ENCODE measurements around the gene RGS14.
"Not testable (repeated sequence)": the region's sequence is repeated elsewhere in the genome, so short reads cannot be mapped to it uniquely, and the experiment has no call there.

The RGS14 gene

DNA sequence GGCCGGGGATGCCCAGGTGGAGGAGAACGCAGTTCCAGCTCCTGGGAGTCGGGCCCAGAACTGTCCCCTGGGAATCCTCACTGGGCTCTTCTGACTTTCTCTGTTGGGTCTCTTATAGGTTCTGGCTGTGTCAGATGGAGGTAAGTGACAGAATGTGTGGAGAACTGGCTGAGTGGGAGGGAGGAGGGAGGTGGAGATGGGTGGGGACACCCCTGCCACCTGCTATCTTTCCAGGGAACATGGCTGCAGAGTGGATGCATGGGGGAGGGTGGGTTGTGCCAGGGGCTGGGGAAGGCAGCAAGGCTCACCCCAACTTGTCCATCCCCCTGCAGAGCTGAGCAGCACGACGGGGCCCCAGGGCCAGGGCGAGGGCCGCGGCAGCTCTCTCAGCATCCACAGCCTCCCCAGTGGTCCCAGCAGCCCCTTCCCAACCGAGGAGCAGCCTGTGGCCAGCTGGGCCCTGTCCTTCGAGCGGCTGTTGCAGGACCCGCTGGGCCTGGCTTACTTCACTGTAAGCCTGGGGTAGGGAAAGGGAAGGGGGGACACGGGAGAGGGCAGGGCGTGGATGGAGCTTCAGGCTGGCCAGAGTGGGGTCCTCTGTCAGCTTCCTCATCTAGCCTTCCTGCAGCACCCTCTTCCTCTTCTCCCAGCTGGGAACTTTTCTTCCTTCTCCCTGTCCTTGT lies 8.3 kb downstream of the RGS14 start:
- DNase-seq, result no peak

DNA sequence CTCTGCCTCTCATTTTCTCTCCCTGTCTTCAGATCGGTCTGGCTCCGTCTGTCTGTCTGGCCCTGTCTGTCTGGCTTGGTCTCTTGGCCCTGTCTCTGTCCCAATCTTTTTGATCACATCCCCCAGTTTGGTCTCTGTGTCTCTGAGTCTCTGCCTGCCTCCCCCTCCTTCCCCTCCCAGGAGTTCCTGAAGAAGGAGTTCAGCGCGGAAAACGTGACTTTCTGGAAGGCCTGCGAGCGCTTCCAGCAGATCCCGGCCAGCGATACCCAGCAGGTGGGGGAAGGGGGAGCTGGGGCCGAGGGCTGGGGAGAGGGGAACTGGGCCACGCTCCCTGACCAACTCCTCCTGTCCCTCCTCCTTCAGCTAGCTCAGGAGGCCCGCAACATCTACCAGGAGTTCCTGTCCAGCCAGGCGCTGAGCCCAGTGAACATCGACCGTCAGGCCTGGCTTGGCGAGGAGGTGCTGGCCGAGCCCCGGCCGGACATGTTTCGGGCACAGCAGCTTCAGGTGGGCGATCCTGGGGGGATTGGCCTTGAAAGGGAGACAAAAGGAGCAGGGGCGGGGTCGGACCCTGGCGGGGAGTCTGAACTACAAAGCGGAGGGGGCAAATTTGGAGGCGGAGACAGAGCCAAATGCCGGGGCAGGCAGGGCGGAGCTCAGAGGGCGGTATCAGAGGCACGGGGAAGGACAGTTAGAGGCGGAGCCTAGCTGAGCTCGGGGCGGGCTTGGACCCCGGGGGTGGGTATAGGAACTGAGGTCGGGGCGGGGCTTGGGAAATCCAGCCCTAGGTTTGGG lies 9.0 kb downstream of the RGS14 start:
- DNase-seq, result no peak

DNA sequence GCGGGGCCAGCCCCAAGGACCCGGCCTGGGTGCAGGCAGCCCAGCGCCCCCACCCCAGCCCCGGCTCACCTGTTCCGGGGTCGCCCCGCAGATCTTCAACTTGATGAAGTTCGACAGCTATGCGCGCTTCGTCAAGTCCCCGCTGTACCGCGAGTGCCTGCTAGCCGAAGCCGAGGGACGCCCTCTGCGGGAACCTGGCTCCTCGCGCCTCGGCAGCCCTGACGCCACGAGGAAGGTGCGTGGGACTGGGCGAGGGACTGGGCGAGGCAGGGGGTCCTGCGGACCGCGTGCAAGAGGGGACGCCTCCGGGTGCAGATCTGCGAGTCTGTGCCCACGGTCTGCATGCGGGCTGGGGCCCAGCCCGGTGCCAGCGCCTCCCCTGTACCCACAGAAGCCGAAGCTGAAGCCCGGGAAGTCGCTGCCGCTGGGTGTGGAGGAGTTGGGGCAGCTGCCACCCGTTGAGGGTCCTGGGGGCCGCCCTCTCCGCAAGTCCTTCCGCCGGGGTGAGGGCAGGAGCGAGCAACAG lies 9.7 kb downstream of the RGS14 start:
- no peak for DNase-seq

DNA sequence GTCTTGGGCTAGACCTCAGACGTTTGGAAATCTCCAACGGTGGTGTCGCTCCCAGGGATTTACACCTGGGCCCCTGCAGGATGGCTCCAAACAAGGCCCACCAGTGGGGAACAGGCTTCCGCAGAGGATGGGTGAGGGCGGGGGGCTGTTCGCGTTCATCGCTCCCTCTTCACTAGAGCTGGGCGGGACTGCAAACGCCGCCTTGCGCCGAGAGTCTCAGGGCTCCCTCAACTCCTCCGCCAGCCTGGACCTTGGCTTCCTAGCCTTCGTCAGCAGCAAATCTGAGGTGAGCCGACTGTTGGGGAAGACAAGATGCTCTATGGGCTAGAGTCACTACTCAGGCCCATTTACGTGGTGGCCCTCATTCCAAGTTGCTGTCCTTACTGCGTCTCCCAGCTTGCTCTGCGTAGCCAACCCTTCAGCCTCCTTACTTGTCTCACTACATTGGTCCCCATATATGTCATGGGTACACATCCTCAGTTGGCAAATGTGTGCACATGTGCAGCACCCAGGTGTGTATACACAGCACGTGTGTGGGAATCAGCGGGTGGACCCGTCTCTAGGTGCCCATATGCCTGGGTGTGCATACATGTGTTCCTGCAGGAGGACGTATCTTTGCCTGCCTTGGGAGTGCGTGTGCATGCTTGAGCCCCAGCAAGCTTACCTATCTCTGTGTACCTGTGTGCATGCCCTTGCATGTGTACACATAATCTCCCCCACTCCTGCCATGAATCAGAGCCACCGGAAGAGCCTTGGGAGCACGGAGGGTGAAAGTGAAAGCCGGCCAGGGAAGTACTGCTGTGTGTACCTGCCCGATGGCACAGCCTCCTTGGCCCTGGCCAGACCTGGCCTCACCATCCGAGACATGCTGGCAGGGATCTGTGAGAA lies 10.5 kb downstream of the RGS14 start:
- no peak for DNase-seq

DNA sequence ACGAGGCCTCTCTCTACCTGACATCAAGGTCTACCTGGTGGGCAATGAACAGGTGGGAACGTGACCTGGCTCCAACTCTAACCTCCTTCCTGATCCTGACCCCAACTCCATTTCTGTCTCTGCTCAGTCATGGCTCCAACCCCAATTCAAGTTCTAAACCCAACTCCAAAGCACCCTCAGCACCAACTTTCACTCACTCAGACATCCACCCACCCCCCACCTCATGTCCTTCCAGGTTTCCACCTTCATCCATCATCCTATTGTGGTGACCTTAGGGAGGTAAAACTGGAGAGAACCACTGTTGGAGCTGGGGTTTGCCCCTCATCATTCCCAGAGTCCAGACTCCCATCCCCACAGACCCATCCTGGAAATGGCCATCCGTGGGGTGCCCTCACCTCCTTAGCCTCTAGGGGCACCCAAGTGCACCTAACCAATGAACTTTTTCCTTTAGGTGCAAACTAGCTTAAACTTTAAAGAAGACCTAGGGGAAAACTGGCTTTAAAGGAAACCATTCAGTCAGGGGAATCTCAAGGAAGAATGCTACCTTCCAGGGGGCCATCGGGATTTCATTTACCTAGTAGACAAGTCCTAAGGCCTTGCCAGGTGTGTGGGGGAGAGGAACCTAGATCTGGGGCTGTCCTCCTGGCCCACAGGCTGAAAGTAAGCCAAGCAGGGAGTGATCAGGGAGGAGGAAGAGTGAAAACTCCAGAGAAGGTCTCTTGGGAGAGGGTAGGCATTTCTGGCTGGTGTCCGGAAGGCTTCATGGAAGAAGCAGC lies 11.3 kb downstream of the RGS14 start:
- peak; percentile 51 to 64 (median 54) for DNase-seq

DNA sequence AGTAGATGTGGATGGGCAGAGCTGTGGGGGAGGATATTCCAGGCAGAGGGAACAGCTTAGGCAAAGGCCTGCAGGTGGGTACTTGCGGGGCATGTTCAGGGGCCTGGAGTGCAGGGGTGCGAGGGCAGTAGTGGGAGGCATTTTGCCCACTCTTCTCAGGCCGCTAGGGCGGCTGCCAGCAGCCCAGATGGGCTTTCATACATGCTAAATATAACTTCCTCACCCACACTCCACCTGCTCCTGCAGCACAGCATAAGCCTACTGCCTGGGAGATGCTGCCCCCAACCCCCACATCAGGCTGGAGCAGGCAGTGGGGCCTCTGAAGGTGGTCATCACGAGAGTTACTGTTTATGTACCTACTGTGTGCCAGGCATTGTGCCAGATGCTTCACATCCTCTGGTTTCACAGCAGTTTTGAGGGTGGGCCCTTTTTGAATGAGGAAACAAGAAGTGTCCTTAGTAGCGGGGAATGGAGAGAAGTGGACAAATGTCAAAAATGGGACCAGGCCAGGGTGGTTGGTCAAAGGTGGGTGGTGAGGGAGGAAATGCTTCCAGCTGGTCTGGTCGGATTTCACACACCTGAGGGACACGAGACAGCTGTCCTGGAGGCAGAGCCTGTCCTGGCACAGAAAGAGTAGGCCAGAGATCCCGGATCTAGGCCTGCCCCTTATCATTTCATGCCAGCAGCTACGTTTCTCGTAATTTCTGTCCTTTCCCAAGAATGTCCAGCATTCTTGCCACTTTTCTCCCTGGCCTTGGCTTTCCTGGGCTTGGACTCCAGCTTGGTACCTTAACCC lies 12.1 kb downstream of the RGS14 start:
- no peak for DNase-seq

DNA sequence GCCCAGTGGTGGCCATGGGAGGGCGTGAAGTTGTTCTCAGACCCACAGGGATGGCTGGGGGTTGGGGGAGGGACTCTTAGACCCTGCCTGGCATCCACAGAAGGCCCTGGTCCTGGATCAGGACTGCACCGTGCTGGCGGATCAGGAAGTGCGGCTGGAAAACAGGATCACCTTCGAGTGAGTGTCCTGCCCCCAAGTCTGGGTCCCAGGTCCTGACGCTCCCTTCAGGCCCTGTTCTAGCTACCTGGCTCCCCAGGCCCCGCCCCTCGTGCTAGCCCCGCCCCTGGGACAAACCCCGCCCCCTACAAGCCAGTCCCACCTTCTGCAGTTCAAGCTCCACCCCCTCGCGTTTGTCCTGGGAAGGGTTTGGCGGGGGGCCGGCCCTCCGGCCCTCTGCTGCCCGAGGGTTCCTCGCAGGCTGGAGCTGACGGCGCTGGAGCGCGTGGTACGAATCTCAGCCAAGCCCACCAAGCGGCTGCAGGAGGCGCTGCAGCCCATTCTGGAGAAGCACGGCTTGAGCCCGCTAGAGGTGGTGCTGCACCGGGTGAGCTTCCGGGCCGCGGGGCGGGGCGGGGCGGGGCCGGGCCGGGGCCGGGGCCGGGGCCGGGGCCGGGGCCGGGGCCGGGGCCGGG lies 12.9 kb downstream of the RGS14 start:
- DNase-seq, result peak; percentile 64 to 77 (median 65)

DNA sequence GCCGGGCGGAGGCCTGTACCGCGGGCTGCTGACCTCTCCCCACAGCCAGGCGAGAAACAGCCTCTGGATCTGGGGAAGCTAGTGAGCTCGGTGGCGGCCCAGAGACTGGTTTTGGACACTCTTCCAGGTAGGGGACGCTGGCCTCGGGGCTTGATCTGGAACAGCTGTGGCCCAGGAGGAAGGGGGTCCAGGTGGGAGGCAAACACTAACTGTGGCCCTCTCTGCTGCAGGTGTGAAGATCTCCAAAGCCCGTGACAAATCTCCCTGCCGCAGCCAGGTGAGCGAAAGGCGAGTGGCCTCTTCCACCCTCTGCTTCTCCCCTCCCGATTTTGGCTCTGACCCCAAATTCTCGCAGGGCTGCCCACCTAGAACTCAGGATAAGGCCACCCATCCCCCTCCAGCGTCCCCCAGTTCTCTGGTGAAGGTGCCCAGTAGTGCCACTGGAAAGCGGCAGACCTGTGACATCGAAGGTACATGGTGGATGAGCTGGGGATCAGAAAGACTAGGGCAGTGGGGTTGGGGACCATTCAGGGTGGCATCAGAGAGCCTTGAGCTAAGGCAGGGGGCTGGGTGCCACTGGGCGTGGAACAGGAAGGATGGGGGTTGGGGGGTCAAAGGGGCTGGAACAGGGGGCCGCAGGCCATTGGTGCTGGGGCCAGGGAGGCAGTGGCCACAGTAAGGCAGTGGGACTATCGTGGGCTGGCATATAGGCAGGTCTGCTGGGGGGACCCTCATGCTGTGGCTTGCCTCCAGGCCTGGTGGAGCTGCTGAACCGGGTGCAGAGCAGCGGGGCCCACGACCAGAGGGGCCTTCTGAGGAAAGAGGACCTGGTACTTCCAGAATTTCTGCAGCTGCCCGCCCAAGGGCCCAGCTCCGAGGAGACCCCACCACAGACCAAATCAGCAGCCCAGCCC lies 13.7 kb downstream of the RGS14 start:
- no peak for DNase-seq

DNA sequence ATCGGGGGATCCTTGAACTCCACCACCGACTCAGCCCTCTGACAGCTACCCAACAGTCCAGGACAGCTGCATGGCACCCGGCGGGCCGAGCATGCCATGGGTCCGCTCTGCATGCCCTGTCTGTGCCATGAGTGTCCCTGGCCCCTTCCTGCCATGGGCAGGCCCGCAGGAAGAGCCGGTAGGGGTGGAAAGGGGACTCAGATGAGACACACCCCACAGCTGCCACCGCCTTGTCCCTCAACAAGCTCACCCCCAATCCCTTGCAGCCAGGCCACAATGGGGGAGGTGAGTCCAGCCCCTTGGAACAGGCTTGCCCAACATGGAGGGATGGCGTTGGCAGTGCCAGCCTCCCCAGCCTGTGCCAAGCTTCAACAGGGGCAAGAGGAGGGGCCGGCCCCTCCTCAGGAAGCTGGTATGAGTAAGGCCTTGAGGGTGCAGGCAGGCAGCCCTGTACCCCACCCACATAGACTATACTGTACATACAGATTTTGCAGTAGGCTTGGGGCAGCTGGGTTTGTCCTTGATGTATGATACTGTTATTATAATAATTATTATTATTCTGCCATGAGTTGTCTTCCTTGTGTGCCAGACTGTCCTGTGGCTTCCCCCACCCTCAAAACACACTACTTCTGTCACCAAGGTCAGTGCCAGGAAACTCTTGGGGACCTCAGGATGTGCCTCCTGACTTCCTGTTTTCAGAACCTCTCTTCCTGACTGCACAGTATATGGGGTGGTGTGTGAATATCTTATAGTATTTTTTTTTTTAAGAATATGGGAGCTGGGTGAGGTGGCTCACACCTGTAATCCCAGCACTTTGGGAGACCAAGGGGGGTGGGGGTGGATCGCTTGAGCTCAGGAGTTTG lies 14.5 kb downstream of the RGS14 start:
- DNase-seq, result peak in 1 of 3 donors; percentile 48

DNA sequence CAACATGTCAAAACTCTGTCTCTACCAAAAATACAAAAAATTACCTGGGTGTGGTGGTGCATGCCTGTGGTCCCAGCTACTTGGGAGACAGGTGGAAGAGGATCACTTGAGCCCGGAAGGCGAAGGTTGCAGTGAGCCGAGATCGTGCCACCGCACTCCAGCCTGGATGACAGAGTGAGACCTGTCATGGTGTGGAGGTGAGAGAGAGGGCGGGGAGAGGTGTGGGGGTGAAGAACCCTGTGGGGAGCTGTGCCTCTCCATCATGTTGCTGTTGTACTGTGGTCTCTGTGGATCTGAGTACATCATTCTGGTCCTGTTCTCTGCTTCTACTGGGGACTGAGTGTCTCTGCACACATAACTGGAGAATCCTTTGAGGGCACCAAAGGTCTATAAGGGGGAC lies 15.2 kb downstream of the RGS14 start:
- DNase-seq, result no peak

DNA sequence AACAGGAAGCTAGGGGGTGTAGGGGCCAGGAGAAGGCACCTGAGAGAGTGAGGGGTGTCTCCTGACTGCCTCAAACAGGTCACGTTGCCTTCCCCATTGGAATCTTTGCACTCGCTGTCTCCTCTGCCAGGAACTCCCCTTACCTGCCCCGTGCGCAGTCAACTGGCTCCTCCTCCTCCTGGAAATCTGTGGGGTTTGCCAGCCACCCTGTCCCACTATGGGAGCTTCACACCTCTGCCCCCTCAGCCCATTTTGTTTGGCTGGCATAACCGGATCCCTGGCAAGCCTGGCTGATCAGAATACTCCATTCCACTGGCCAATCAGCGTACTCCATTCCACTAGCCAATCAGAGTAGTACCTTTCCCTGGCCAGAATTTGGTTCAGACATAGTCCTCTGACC lies 16.1 kb downstream of the RGS14 start:
- no peak for DNase-seq

DNA sequence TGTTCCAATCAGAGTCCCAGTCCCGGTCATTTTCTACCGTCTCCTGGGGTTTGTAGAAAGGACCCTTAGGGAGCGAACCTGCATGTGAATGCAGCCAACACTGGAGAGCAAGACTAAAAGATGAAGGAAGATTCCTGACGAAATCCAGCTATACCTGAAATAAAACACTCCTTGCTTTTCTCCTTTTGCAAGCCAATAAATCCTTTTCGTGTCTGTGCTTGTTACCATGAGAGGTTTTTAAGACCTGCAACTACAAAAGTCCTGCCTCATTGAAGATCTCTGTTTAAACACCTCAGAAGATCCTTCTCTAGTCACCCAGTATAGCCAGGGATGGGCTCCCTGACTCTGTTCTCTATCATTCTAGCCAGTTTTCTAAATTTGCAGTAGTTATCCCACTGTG lies 16.5 kb downstream of the RGS14 start:
- DNase-seq, result no peak

DNA sequence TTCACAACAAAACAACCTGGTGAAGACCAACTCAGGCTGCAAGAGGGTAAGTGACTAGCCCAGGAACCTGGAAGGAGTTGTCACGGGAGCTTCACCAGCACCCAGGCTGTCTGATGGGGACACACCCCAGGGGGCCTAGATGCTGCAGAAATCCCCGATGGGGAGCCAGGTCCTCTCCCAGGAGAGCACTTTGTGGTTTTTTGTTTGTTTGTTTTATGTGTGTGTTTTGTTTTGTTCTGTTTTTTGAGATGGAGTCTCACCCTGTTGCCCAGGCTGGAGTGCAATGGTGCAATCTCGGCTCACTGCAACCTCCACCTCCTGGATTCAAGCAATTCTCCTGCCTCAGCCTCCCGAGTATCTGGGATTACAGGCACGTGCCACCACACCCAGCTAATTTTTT lies 17.8 kb downstream of the RGS14 start:
- not testable (repeated sequence) for DNase-seq

DNA sequence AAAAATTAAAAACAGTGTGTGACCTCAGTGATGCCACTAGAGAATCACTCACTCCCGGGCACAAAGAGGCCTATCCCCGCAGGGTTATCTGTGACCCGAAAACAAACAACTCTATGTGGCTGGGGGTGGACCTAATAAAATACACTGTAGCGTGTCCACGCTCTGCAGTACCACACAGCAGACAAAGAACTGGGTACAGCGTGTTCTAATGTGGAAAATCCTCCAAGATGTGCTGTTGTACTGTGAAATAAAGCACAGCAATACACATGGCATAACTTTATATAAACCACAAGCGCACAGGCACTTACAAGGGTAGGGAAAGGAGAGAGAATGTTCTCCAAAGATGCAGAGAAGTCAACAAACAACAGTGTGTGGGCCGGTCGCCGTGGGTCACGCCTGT lies 18.4 kb downstream of the RGS14 start:
- no peak for DNase-seq

DNA sequence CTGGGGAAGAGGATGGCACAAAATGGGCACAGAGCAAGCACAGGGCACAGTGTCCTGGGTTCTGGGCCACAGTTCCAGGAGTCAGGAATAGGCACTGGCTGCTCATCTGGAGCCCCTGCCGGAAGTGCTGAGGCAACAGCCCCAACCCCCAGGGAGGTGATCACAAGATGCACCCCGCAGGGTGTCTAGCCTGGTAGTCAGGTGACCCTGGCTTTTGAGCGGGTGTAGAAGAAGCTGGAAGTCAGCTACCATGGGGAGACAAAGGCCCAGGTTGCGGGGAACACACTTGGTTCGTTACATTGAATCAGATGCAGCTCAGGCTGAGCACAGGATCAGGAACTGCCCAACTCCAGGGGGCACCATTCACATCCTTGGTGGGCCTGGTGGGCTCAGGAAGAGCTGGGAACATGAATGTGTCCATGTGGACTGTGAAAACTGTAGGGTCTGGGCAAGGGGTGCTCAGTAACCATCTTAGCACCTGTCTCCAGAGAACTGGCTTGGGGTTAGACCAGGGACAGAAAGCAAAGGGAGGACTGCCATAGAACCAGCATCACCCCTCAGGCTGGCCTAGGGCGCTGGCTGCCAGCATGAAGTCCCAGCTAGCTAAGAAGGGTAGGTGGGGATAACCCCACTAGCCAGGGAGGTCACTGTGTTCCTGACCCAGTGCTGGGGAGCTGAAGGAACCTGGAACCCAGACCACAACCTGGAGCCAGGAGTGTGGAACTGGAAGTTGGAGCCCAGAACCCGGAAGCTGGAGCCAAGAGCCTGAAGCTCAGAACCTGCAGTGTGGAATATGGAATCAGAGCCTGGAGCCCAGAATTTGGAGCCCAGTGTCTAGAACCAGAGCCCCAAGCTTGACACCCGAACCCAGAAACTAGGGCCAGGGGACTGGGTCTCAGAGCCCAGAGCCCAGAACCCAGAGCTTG lies 20.4 kb downstream of the RGS14 start:
- no peak for DNase-seq

DNA sequence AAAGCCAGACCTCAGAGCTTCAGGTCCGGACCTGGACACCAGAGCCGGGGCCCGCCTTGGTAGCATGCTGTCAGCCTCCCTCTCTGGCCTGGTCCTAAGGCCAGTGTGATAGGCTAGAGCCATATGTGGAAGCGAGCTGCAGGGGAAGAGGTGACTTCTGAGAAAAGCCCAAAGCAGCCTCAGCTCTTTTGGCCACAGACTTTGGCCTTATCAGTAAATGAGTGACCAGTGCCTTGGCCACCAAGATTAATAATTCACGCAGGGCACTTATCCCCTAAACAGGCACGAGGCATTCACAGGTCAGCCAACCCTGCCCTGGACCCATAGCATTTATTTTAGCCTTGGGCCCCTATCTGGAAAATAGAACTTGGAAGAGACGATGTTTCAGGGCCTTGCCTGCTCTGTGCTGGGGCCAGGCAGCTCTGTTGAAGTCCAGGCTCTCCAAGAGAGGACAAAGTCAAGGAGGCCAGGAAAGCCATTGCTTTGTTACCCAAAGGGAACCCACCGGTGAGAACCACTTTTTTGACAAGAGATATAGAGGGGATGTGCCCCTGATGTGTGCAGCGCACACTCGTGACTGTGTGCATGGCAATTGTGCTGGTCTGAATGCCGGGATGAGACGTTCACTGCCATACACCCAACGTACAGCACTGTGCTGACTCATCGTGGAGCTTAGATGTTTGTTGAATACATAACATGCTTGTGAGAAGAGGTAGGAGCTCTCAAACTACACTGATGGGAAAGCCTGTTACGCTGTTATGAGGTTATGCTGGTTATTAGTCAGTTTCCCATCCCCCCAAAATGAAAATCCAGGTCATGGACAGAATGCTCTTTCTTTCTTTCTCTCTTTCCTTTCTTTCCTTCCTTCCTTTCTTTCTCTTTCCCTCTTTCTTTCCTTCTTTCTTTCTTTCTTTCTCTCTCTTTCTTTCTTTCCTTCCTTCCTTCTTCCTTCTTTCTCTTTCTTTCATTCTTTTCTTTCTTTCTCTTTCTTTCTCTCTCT lies 21.5 kb downstream of the RGS14 start:
- peak; percentile 43 to 63 (median 62) for DNase-seq

DNA sequence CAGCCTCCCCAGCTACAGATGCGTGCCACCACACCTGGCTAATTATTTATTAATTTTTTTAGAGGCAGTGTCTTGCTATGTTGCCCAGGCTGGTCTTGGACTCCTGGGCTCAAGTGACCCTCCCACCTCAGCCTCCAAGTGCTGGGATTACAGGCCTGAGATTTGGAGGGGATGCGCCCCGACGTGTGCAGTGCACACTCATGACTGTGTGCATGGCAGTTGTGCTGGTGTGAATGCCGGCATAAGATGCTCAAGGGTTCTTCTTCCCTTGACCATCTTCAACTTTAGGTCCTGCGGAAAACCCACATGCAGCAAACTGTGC lies 23.0 kb downstream of the RGS14 start:
- no peak for DNase-seq
